Activated T-cell treated with anti-CD3 and anti-CD28 coated beads, Interleukin-2, amount 50 U/mL, for 4 hours (primary cell): ENCODE results near the gene UBA6. TPM values are rescaled to one million over a fixed set of nuclear protein-coding genes. Genes with fewer than 3 reads are reported as not detected.
"Not testable (repeated sequence)": the region's sequence is repeated elsewhere in the genome, so short reads cannot be mapped to it uniquely, and the experiment has no call there.

Experiments
- ATAC-seq, 2 donors: fragments of 200-7000 bp; cut with Tn5 transposase; one replicate each; pipeline ENCODE4 v1.10.0; 2021
- DNase-seq: peaks from one replicate; pipeline ENCODE4 v3.0.0-alpha.2; 2020
- H3K27me3 Mint-ChIP-seq: one replicate; pipeline ENCODE4 v1.8.0; 2021; ENCODE audit warnings: low read depth, mixed read lengths
- H3K36me3 Mint-ChIP-seq: one replicate; pipeline ENCODE4 v1.8.0; 2022; ENCODE audit warnings: mixed read lengths; ENCODE audit not compliant: insufficient read depth
- H3K4me1 Mint-ChIP-seq: one replicate; pipeline ENCODE4 v1.8.0; 2021; ENCODE audit warnings: low read depth, mixed read lengths
- H3K4me3 Mint-ChIP-seq: one replicate; pipeline ENCODE4 v1.8.0; 2021; ENCODE audit warnings: mild to moderate bottlenecking, moderate library complexity, mixed read lengths
- H3K9me3 Mint-ChIP-seq: one replicate; pipeline ENCODE4 v1.8.0; 2021; ENCODE audit warnings: mixed read lengths
- total RNA-seq, 3 donors: library from RNA; stranded (reverse); gene quantifications; one replicate each; pipeline ENCODE4 v1.2.1, GENCODE V29; 2021

The UBA6 gene
- total RNA-seq = 10 to 100 TPM; 51.1 to 72.5 (median 63.6) TPM

DNA sequence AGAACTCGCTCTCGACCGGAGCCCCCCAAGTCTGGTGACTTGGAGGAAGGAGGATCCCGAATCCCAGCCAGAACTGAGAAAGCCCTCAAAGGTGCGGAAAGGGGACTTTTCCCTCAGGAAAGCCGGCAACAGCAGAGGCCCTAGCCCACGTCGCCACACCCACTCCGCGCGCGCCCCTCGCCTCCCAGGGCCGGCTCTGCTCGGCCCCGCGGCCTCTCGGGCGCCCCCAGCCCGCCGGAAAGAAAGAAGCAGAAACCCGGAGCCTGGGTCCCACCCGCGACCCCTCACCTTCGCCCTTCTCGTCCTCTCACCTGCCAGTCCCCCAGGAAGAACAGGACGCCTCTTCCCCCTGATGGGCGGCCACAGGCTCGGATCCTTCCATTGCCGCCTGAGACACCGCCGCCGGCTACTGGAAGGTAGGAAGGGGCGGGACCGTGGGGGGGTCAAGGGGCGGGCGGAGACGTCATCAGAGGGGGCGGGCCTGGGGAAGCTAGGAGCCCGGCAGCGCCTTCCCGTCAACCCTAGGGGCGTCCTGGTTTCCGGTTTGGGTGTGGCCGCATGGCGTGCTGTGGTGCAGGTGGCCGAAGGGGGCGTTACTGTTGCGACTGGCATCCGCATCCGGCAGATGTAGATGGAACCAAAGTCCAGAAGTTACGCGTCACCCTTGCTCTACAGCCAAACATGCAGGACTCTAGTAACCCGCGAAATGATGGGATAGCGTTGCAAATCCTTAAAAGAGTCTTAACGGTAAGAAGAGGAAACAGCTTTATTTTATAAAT is at the start of gene UBA6:
Gene UBA6 (minus strand): TSS at position 418 of the 779 bp plus-strand sequence. CDS start 36 bp downstream, at position 382.
- peak; percentile 98 for ATAC-seq
- Mint-ChIP-seq H3K4me3 (peak within 1 kb of the TSS; percentile 93), H3K27me3 (no peaks in the 10 kb centered on the region), H3K4me1 (peaks cover 60% of the 10 kb centered on the region), H3K9me3 (peaks cover 7% of the 10 kb centered on the region), H3K36me3 (peaks cover 20% of the 10 kb centered on the region)
- peak; percentile 93 for DNase-seq

DNA sequence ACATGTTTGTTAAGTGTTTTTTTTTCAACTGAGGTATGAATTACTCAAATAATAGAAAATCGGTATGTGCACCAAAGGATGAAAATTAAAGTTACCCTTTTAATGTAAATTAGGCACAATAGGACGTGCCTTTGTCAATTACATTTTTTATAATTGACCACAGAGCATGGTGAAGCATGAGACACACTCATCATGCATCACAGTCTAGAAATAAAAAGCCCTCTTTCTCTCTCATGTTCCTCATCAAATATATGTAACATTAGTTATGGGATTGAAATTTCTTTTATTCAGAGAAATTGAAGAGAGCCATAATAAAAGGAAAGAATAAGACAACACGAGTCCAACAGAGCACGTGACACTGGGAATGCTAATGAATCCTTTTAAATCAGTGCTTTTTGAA is 49.7 kb upstream of the UBA6 start:
- Mint-ChIP-seq H3K4me3 (no peak overlapping the region), H3K4me1 (peaks cover 8% of the 10 kb centered on the region), H3K27me3 (no peaks in the 10 kb centered on the region)

GRCh38 chr4:67749286-67749685 is 48.3 kb upstream of the UBA6 start:
- Mint-ChIP-seq H3K4me1 (peaks cover 8% of the 10 kb centered on the region), H3K9me3 (no peaks in the 10 kb centered on the region), H3K4me3 (no peak overlapping the region), H3K36me3 (no peaks in the 10 kb centered on the region), H3K27me3 (no peaks in the 10 kb centered on the region)
- DNase-seq = no peak
- no peak for ATAC-seq

More for the DNA sequence above, 49.7 kb upstream of the UBA6 start:
- DNase-seq (no peak), ATAC-seq (no peak)
- H3K36me3 Mint-ChIP-seq = no peaks in the 10 kb centered on the region
- H3K9me3 Mint-ChIP-seq = no peaks in the 10 kb centered on the region

DNA sequence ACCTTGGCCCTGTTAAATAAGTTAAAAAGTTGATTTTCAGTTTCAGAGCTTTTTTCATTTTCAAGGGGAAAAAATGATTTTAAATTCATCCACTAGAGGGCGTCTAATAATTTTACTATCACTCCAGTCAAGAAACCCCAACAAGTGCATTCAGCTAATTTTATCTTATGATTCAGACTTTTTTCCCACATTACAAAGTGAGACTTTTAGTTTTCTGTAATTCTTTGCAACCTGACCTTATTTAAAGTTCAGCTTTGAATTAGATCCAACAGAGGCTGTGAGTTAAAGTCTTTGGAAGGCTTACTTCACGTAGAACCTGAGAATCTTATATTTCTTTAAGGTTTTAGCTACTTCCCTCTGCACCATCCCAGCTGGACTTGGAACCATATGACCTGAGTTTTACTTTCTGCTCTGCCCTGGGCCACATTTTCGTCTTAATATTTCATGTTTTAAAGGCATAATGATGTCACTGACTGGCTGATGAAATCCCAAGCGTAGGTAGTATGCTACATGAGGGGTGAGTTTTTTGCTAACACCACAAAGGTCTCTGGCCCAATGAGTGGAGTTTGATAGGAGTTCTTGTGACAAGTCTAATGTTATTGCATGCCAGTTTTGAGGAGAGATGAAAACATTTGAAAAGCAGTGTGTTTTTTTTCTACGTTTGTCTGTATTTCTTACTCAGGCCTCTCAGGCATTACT is 46.0 kb upstream of the UBA6 start:
- ATAC-seq (peak; percentile 40 to 41), DNase-seq (no peak)
- Mint-ChIP-seq H3K27me3 (no peaks in the 10 kb centered on the region), H3K4me1 (peaks cover 8% of the 10 kb centered on the region), H3K36me3 (peaks cover 1% of the 10 kb centered on the region), H3K9me3 (no peaks in the 10 kb centered on the region), H3K4me3 (no peak overlapping the region)

GRCh38 chr4:67744561-67745283 is 43.8 kb upstream of the UBA6 start:
- Mint-ChIP-seq H3K36me3 (peaks cover 1% of the 10 kb centered on the region), H3K4me3 (no peak overlapping the region), H3K4me1 (peaks cover 8% of the 10 kb centered on the region), H3K9me3 (no peaks in the 10 kb centered on the region), H3K27me3 (no peaks in the 10 kb centered on the region)
- ATAC-seq (no peak), DNase-seq (no peak)

GRCh38 chr4:67743194-67743593 is 42.2 kb upstream of the UBA6 start:
- ATAC-seq = peak in 1 of 2 donors; percentile 46
- no peaks in the 10 kb centered on the region for H3K27me3 Mint-ChIP-seq
- no peak overlapping the region for H3K4me3 Mint-ChIP-seq
- peaks cover 1% of the 10 kb centered on the region for H3K36me3 Mint-ChIP-seq
- peaks cover 8% of the 10 kb centered on the region for H3K4me1 Mint-ChIP-seq
- H3K9me3 Mint-ChIP-seq = no peaks in the 10 kb centered on the region
- DNase-seq = no peak

DNA sequence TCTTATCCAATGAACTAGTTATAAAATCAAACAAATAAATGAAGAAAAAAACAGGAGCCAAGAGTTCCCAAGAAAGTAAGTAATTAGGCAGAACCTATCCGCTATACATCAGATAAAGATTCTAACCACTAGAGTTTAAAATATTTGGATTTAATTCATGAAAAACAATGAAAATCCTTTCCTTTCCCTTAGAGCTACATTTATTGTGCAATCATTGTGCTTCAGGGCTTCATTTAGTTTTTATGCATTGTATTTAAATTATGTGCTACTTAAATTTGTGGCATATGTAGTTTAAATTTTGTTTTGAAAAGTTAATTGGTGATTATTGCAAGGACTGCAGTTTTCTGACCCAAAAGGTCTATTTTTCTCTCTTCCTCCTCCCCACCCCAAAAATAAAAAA is 35.3 kb upstream of the UBA6 start:
- ATAC-seq = no peak
- Mint-ChIP-seq H3K4me1 (no peaks in the 10 kb centered on the region), H3K4me3 (no peak overlapping the region), H3K27me3 (no peaks in the 10 kb centered on the region), H3K9me3 (no peaks in the 10 kb centered on the region), H3K36me3 (peaks cover 8% of the 10 kb centered on the region)
- DNase-seq = no peak

- no peak for DNase-seq
- Mint-ChIP-seq H3K36me3 (peaks cover 11% of the 10 kb centered on the region), H3K27me3 (no peaks in the 10 kb centered on the region), H3K4me3 (no peak overlapping the region), H3K4me1 (no peaks in the 10 kb centered on the region), H3K9me3 (no peaks in the 10 kb centered on the region)
- ATAC-seq = no peak
These were observed 34.4 kb upstream of the UBA6 start for GRCh38 chr4:67735325-67735724.

DNA sequence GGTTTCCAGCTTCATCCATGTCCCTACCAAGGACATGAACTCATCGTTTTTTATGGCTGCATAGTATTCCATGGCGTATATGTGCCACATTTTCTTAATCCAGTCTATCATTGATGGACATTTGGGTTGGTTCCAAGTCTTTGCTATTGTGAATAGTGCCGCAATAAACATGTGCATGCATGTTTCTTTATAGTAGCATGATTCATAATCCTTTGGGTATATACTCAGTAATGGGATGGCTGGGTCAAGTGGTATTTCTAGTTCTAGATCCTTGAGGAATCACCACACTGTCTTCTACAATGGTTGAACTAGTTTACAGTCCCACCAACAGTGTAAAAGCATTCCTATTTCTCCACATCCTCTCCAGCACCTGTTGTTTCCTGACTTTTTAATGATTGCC is 29.6 kb upstream of the UBA6 start:
- not testable (repeated sequence) for H3K4me1 Mint-ChIP-seq, H3K27me3 Mint-ChIP-seq, ATAC-seq, DNase-seq, H3K4me3 Mint-ChIP-seq, H3K9me3 Mint-ChIP-seq
- H3K36me3 Mint-ChIP-seq = peaks cover 22% of the 10 kb centered on the region

GRCh38 chr4:67727124-67727850 is 26.3 kb upstream of the UBA6 start:
- Mint-ChIP-seq H3K4me1 (peaks cover 7% of the 10 kb centered on the region), H3K27me3 (no peaks in the 10 kb centered on the region)
- no peak for ATAC-seq

DNA sequence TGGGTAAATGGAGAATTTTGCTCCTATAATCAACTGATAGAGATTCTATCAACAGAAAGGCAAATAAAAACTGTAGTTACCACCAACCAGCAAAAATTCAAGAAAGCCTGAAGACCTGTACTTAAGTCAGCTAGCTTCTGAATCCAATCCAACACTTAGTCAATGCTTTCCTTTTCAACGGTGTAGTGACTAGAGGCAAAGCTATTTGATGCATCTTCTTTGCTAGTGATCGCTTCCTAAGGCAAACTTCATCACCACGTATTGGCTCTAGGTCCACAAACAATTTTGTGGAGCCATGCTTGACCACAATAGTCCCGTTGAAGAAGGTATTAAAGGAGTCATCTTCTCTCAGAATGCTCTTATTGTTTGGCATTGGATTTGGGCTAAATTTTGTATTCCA is 25.0 kb upstream of the UBA6 start:
- DNase-seq (no peak), ATAC-seq (no peak)
- Mint-ChIP-seq H3K27me3 (no peaks in the 10 kb centered on the region), H3K9me3 (peaks cover 6% of the 10 kb centered on the region), H3K4me1 (peaks cover 7% of the 10 kb centered on the region), H3K36me3 (peaks cover 22% of the 10 kb centered on the region), H3K4me3 (no peak overlapping the region)

More at GRCh38 chr4:67727124-67727850, 26.3 kb upstream of the UBA6 start:
- Mint-ChIP-seq H3K4me3 (no peak overlapping the region), H3K36me3 (peaks cover 21% of the 10 kb centered on the region), H3K9me3 (peaks cover 3% of the 10 kb centered on the region)
- DNase-seq = no peak

DNA sequence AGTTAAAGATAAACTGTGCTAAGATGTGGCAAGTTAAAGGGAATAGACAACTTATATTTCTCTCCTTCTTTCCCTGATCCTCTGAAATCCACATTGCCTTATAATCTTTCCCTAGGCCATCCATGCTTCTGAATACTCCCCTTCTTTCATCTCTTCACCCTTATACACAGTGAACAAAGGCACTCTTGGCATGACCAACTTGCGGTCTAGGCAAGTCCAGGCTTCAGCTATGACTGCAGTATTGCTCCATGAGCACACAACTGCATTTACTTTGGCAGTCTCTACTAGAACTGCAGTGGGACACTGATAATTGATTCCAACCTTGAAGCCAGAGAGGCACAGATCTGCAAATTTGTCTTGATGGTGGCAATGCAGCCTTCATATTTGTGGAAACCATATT is 24.2 kb upstream of the UBA6 start:
- Mint-ChIP-seq H3K4me3 (no peak overlapping the region), H3K4me1 (peaks cover 7% of the 10 kb centered on the region), H3K9me3 (peaks cover 6% of the 10 kb centered on the region), H3K36me3 (peaks cover 27% of the 10 kb centered on the region), H3K27me3 (no peaks in the 10 kb centered on the region)
- DNase-seq (no peak), ATAC-seq (no peak)

DNA sequence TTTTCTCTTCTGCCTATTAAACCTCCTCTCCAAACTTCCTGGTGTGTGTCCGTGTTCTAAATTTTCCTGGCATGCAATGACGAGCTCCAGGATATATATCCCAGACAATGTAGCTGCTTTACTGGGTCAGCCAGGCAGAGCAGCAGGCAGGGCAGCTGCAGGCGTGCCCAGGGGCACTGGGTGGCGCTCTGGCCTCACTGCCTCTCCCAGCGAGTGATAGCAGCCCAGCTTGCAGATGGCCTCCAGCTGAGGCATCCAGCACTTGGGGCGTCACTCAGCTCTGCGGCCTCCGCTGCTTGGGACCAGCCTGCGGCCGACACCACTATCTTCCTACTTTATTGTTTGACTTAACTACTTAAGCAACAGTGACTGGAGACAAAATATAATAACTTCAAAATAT is 23.0 kb upstream of the UBA6 start:
- no peak overlapping the region for H3K4me3 Mint-ChIP-seq
- DNase-seq = no peak
- no peaks in the 10 kb centered on the region for H3K27me3 Mint-ChIP-seq

GRCh38 chr4:67723341-67723740 is 22.4 kb upstream of the UBA6 start:
- Mint-ChIP-seq H3K36me3 (peaks cover 16% of the 10 kb centered on the region), H3K4me1 (peaks cover 7% of the 10 kb centered on the region), H3K27me3 (no peaks in the 10 kb centered on the region), H3K9me3 (peaks cover 6% of the 10 kb centered on the region), H3K4me3 (no peak overlapping the region)
- DNase-seq = no peak
- ATAC-seq = no peak

More for the DNA sequence above, 23.0 kb upstream of the UBA6 start:
- no peak for ATAC-seq
- H3K36me3 Mint-ChIP-seq = peaks cover 21% of the 10 kb centered on the region
- H3K9me3 Mint-ChIP-seq = peaks cover 6% of the 10 kb centered on the region
- H3K4me1 Mint-ChIP-seq = peaks cover 7% of the 10 kb centered on the region
